ENCODE measurements around the gene SH3TC1.

Gene SH3TC1

GRCh38 chr4:8179771-8180170 is 19.3 kb upstream of the SH3TC1 start:
- peaks cover 0 to 6% of the 10 kb centered on the region in 2 donors for H3K27me3 Mint-ChIP-seq
- ATAC-seq (replicated peaks) (no peak), DNase-seq (no peak)
- no peaks in the 10 kb centered on the region for H3K9me3 Mint-ChIP-seq
- H3K4me1 Mint-ChIP-seq (ENCODE audit: low read depth in 2 of 2) = peaks cover 2 to 4% of the 10 kb centered on the region in 2 donors
- H3K27ac Mint-ChIP-seq = no peak overlapping the region
- H3K4me3 Mint-ChIP-seq = no peak overlapping the region
- no peaks in the 10 kb centered on the region for H3K36me3 Mint-ChIP-seq (ENCODE audit: insufficient read depth)

- no peak for ATAC-seq (replicated peaks)
- H3K9me3 Mint-ChIP-seq = no peaks in the 10 kb centered on the region
- H3K27me3 Mint-ChIP-seq = peaks cover 0 to 8% of the 10 kb centered on the region in 2 donors
- no peaks in the 10 kb centered on the region for H3K36me3 Mint-ChIP-seq (ENCODE audit: insufficient read depth)
- DNase-seq = no peak
- H3K4me3 Mint-ChIP-seq = no peak overlapping the region
- no peak overlapping the region for H3K27ac Mint-ChIP-seq
- H3K4me1 Mint-ChIP-seq (ENCODE audit: low read depth in 2 of 2) = peaks cover 2 to 4% of the 10 kb centered on the region in 2 donors
Measured at GRCh38 chr4:8180310-8181093, 18.6 kb upstream of the SH3TC1 start.

- Mint-ChIP-seq H3K9me3 (no peaks in the 10 kb centered on the region), H3K4me3 (no peak overlapping the region), H3K4me1 (ENCODE audit: low read depth in 2 of 2) (peaks cover 2 to 4% of the 10 kb centered on the region in 2 donors), H3K27me3 (peaks cover 2 to 14% of the 10 kb centered on the region in 2 donors), H3K36me3 (ENCODE audit: insufficient read depth) (no peaks in the 10 kb centered on the region), H3K27ac (no peak overlapping the region)
- no peak for DNase-seq
- no peak for ATAC-seq (replicated peaks)
Measured at GRCh38 chr4:8181119-8181518, 18.0 kb upstream of the SH3TC1 start.

GRCh38 chr4:8181844-8182243 is 17.2 kb upstream of the SH3TC1 start:
- peaks cover 5 to 20% of the 10 kb centered on the region in 2 donors for H3K27me3 Mint-ChIP-seq
- no peaks in the 10 kb centered on the region for H3K9me3 Mint-ChIP-seq
- no peaks in the 10 kb centered on the region for H3K36me3 Mint-ChIP-seq (ENCODE audit: insufficient read depth)
- no peak for ATAC-seq (replicated peaks)
- DNase-seq = no peak
- no peak overlapping the region for H3K4me3 Mint-ChIP-seq
- H3K4me1 Mint-ChIP-seq (ENCODE audit: low read depth in 2 of 2) = peaks cover 2% of the 10 kb centered on the region in 2 donors
- no peak overlapping the region for H3K27ac Mint-ChIP-seq

GRCh38 chr4:8182294-8182693 is 16.8 kb upstream of the SH3TC1 start:
- no peaks in the 10 kb centered on the region for H3K36me3 Mint-ChIP-seq (ENCODE audit: insufficient read depth)
- no peaks in the 10 kb centered on the region for H3K9me3 Mint-ChIP-seq
- no peak overlapping the region for H3K27ac Mint-ChIP-seq
- peaks cover 5 to 25% of the 10 kb centered on the region in 2 donors for H3K27me3 Mint-ChIP-seq
- no peak overlapping the region for H3K4me3 Mint-ChIP-seq
- no peak for DNase-seq
- no peak for ATAC-seq (replicated peaks)
- no peaks in the 10 kb centered on the region for H3K4me1 Mint-ChIP-seq (ENCODE audit: low read depth in 2 of 2)

- H3K27me3 Mint-ChIP-seq = peaks cover 9 to 29% of the 10 kb centered on the region in 2 donors
- no peak overlapping the region for H3K27ac Mint-ChIP-seq
- H3K4me3 Mint-ChIP-seq = no peak overlapping the region
- H3K9me3 Mint-ChIP-seq = no peaks in the 10 kb centered on the region
- no peak for ATAC-seq (replicated peaks)
- DNase-seq = no peak
- no peaks in the 10 kb centered on the region for H3K4me1 Mint-ChIP-seq (ENCODE audit: low read depth in 2 of 2)
- no peaks in the 10 kb centered on the region for H3K36me3 Mint-ChIP-seq (ENCODE audit: insufficient read depth)
Measured at GRCh38 chr4:8182858-8183725, 16.0 kb upstream of the SH3TC1 start.

- Mint-ChIP-seq H3K36me3 (ENCODE audit: insufficient read depth) (no peaks in the 10 kb centered on the region), H3K4me3 (no peak overlapping the region), H3K4me1 (ENCODE audit: low read depth in 2 of 2) (no peaks in the 10 kb centered on the region), H3K27ac (no peak overlapping the region), H3K27me3 (peaks cover 15 to 37% of the 10 kb centered on the region in 2 donors), H3K9me3 (no peaks in the 10 kb centered on the region)
- no peak for ATAC-seq (replicated peaks)
- no peak for DNase-seq
Measured at GRCh38 chr4:8184061-8184460, 15.0 kb upstream of the SH3TC1 start.

GRCh38 chr4:8185295-8185694 is 13.8 kb upstream of the SH3TC1 start:
- Mint-ChIP-seq H3K27ac (no peak overlapping the region), H3K27me3 (peaks cover 15 to 48% of the 10 kb centered on the region in 2 donors), H3K36me3 (ENCODE audit: insufficient read depth) (no peaks in the 10 kb centered on the region), H3K4me3 (no peak overlapping the region), H3K4me1 (ENCODE audit: low read depth in 2 of 2) (no peaks in the 10 kb centered on the region), H3K9me3 (no peaks in the 10 kb centered on the region)
- no peak for ATAC-seq (replicated peaks)
- no peak for DNase-seq

- Mint-ChIP-seq H3K27ac (no peak overlapping the region), H3K27me3 (peaks cover 15 to 50% of the 10 kb centered on the region in 2 donors), H3K4me3 (no peak overlapping the region), H3K9me3 (no peaks in the 10 kb centered on the region), H3K36me3 (ENCODE audit: insufficient read depth) (no peaks in the 10 kb centered on the region), H3K4me1 (ENCODE audit: low read depth in 2 of 2) (no peaks in the 10 kb centered on the region)
- no peak for ATAC-seq (replicated peaks)
- DNase-seq = no peak
Measured at GRCh38 chr4:8185930-8186329, 13.2 kb upstream of the SH3TC1 start.

GRCh38 chr4:8188085-8188484 is 11.0 kb upstream of the SH3TC1 start:
- DNase-seq (no peak), ATAC-seq (replicated peaks) (no peak)
- Mint-ChIP-seq H3K36me3 (ENCODE audit: insufficient read depth) (no peaks in the 10 kb centered on the region), H3K27ac (no peak overlapping the region), H3K4me3 (no peak overlapping the region), H3K4me1 (ENCODE audit: low read depth in 2 of 2) (peaks cover 3 to 4% of the 10 kb centered on the region in 2 donors), H3K9me3 (no peaks in the 10 kb centered on the region), H3K27me3 (peaks cover 15 to 57% of the 10 kb centered on the region in 2 donors)

GRCh38 chr4:8188743-8189550 is 10.1 kb upstream of the SH3TC1 start:
- ATAC-seq (replicated peaks) (no peak), DNase-seq (no peak)
- Mint-ChIP-seq H3K27ac (peak overlapping the region in 1 of 2 donors; percentile 72), H3K4me1 (ENCODE audit: low read depth in 2 of 2) (peaks cover 5 to 8% of the 10 kb centered on the region in 2 donors), H3K9me3 (no peaks in the 10 kb centered on the region), H3K36me3 (ENCODE audit: insufficient read depth) (no peaks in the 10 kb centered on the region), H3K27me3 (peaks cover 15 to 64% of the 10 kb centered on the region in 2 donors), H3K4me3 (no peak overlapping the region)

- Mint-ChIP-seq H3K27me3 (peaks cover 15 to 64% of the 10 kb centered on the region in 2 donors), H3K4me3 (no peak overlapping the region), H3K27ac (peak overlapping the region; percentile 27 to 72), H3K4me1 (ENCODE audit: low read depth in 2 of 2) (peaks cover 5 to 8% of the 10 kb centered on the region in 2 donors), H3K9me3 (no peaks in the 10 kb centered on the region), H3K36me3 (ENCODE audit: insufficient read depth) (no peaks in the 10 kb centered on the region)
- ATAC-seq (replicated peaks) = no peak
- DNase-seq = no peak
Measured at GRCh38 chr4:8189551-8190466, 9.3 kb upstream of the SH3TC1 start.

Measured in effector memory CD8-positive, alpha-beta T cell (primary cell).